HL-60 (cell line): ENCODE data around the gene EHBP1L1.
"Not testable (repeated sequence)": the region's sequence is repeated elsewhere in the genome, so short reads cannot be mapped to it uniquely, and the experiment has no call there.

Experiments used
- DNase-seq, 2 experiments: peaks; one replicate each; pipeline ENCODE4 v3.0.0-alpha.2; 2010 to 2020; ENCODE audit warnings: low read depth in 1 of 2, low spot score in 1 of 2
- H3K27ac ChIP-seq: fragments of 250-450 bp; sonication (Bioruptor Pico); replicated peaks from 2 replicates; pipeline ENCODE4 v1.5.1; 2020; ENCODE audit warnings: mild to moderate bottlenecking, moderate library complexity
- H3K27me3 ChIP-seq: fragments of 250-450 bp; sonication (Bioruptor Pico); 2 replicates; pipeline ENCODE4 v1.5.1; 2021; ENCODE audit warnings: mild to moderate bottlenecking, moderate library complexity; ENCODE audit not compliant: insufficient read depth, poor library complexity, severe bottlenecking
- H3K4me3 ChIP-seq: replicated peaks from 2 replicates; pipeline ENCODE4 v1.5.1; 2011; ENCODE audit warnings: mild to moderate bottlenecking, control low read depth, low read length; ENCODE audit not compliant: insufficient read depth
- CTCF ChIP-seq: IDR thresholded peaks from one replicate; pipeline ENCODE4 v1.5.1; 2011; ENCODE audit warnings: low read length, control low read depth, inconsistent platforms; ENCODE audit not compliant: insufficient read depth
- GABPA ChIP-seq: IDR thresholded peaks from 2 replicates; pipeline ENCODE4 v1.6.1; 2012; ENCODE audit warnings: low read depth
- POLR2AphosphoS5 ChIP-seq: IDR thresholded peaks from 2 replicates; pipeline ENCODE4 v1.6.1; 2012; ENCODE audit warnings: low read depth
- REST ChIP-seq: IDR thresholded peaks from 2 replicates; pipeline ENCODE4 v1.6.1; 2012; ENCODE audit warnings: low read depth; ENCODE audit not compliant: insufficient replicate concordance
- SPI1 ChIP-seq: IDR thresholded peaks from 2 replicates; pipeline ENCODE4 v1.6.1; 2012; ENCODE audit warnings: low read depth, mild to moderate bottlenecking, borderline replicate concordance

The EHBP1L1 gene

DNA sequence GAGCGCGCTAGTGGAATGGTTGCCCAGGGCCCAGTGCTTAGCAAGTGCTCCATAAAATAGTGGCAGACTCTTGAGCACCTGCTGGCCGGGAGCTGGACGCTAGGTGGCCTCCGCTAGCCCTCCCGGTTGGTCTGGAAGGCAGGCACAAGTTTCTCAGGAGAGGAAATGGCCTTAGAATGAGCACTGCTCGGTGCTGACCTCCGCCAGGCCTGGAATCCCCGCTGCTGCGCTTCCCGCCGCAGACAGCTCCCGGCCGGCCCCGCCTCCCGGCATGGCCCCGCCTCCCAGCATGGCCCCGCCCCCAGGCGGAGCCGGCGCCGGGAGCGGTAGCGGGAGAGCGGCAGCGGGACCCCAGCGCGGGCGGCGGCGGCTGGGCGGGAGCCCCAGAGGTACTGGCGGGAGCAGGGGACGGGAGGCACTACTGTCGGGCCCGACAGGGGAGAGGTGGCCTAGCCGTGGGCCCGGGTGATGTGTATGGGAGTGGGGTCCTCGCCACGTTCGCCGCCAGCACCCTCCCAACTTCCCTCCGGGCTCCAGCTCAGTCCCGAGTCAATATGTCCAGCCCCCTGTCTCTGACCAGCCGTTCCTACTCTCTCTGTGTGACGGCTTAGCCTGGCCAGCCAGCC is 62.1 kb downstream of the EHBP1L1 start, which contains the start of gene SIPA1:
Gene SIPA1 (plus strand): TSS at position 308 of the 626 bp plus-strand sequence. CDS start 2,821 bp downstream, outside the sequence.
- Histone ChIP-seq H3K27me3 (no peaks in the 10 kb centered on the region), H3K27ac (peak within 1 kb of the TSS; percentile 99), H3K4me3 (peak within 1 kb of the TSS; percentile 85)
- TF ChIP-seq SPI1 (no peak), REST (no peak), POLR2AphosphoS5 (peak; percentile 67; the same call in 1 of the 2 replicates), GABPA (no peak), CTCF (no peak)
- peak; percentile 62 to 66 for DNase-seq

DNA sequence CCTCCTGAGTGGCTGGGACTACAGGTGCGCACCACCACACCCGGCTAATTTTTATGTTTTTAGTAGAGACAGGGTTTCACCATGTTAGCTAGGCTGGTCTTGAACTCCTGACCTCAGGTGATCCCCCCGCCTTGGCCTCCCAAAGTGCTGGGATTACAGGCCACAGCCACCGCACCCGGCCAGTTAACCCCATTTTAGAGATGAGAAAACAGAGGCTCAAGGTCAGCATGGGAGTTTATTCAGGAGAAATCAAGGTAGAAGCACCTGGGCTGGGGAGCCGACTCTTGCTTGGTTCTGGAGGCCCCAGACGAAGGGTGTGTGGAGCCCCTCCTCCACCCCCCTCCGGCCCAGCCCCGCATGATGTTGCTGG is 63.4 kb downstream of the EHBP1L1 start:
- not testable (repeated sequence) for H3K27me3 ChIP-seq, DNase-seq
- H3K4me3 ChIP-seq, result peak overlapping the region; percentile 85; the same call in 1 of the 2 replicates
- peak overlapping the region; percentile 99 for H3K27ac ChIP-seq

GRCh38 chr11:65639623-65640482 is 64.0 kb downstream of the EHBP1L1 start:
- Histone ChIP-seq H3K4me3 (peak overlapping the region; percentile 61), H3K27ac (peak overlapping the region; percentile 99)
- peak; percentile 85 to 88 for DNase-seq

GRCh38 chr11:65640483-65641296 is 64.8 kb downstream of the EHBP1L1 start:
- TF ChIP-seq CTCF, result no peak
- peak; percentile 79 for TF ChIP-seq GABPA
- peak; percentile 93 for TF ChIP-seq POLR2AphosphoS5
- TF ChIP-seq REST, result no peak
- TF ChIP-seq SPI1, result peak; percentile 98
- peak; percentile 77 to 96 for DNase-seq
- Histone ChIP-seq H3K27me3 (no peaks in the 10 kb centered on the region), H3K4me3 (peak overlapping the region; percentile 61), H3K27ac (peak overlapping the region; percentile 99)

More at GRCh38 chr11:65639623-65640482, 64.0 kb downstream of the EHBP1L1 start:
- H3K27me3 ChIP-seq, result no peaks in the 10 kb centered on the region
- TF ChIP-seq SPI1, result 0 out of 2 replicates have a peak, but pooled peaks have one; percentile 6
- no peak for TF ChIP-seq CTCF
